ENCODE results near the gene ZNF688. TPM values are rescaled to one million over a fixed set of nuclear protein-coding genes. Genes with fewer than 3 reads are reported as not detected.

ZNF688 gene
- total and polyA plus RNA-seq, 2 of the 8 experiments (the other 6 are each of a cell fraction or from before 2014, with no cell fraction given) = 2.7 to 3.5 TPM

DNA sequence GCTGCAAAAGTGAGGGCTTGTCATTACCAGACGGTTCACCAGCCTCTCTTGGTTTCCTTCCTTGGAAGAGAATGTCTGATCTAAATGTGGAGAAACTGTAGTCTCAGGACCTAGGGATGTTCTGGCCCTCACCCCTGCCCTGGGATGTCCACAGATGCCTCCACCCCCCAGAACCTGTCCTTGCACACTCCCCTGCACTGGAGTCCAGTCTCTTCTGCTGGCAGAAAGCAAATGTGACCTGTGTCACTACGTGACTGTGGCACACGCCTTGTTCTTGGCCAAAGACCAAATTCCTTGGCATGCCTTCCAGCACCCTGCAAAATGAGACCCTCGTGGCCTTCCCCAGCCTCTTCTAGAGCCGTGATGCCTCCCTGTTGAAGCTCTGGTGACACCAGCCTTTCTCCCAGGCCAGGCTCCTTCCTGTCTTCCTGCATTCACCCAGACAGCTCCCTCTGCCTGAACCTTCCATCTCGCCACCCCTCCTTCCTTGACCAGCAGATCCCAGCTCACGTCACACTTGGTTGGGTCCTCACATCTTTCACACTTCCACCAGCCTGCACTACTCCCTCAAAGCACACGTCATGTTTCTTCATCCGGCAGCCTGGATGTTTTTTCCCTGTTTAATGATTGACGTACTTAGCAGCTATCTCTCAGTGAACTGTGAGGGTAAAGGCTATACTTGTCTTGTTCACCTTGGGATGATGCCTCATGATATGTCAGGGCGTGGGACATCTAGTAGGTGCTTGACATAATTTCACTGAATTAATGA is 49.5 kb downstream of the ZNF688 start (continued):
- TF ChIP-seq TAF1 (IDR thresholded peaks at IDR 0.05; ENCODE audit: low read depth, low read length) = no peak
- TF ChIP-seq CHD2 (IDR thresholded peaks at IDR 0.05; ENCODE audit: low read length) = no peak
- TF ChIP-seq CTBP2 (IDR thresholded peaks at IDR 0.05; ENCODE audit: borderline replicate concordance, insufficient read depth, insufficient read length, low read length) = no peak
- TF ChIP-seq PHF8 (conservative IDR thresholded peaks at IDR 0.05; ENCODE audit: low read depth, low read length) = no peak
- no peak for TF ChIP-seq KDM4A (IDR thresholded peaks at IDR 0.05; ENCODE audit: low read depth, low read length, severe bottlenecking)
- TF ChIP-seq MAFK (IDR thresholded peaks at IDR 0.05; ENCODE audit: low read depth, low read length) = no peak
- TF ChIP-seq EGR1 (IDR thresholded peaks at IDR 0.05; ENCODE audit: borderline replicate concordance, low read depth, low read length) = no peak
- TF ChIP-seq POLR2AphosphoS5 (IDR thresholded peaks at IDR 0.05; ENCODE audit: low read depth, low read length) = no peak
- TF ChIP-seq GABPA (IDR thresholded peaks at IDR 0.05; ENCODE audit: borderline replicate concordance, insufficient read depth, low read length) = no peak
- no peak for TF ChIP-seq TAF7 (optimal IDR thresholded peaks at IDR 0.05; ENCODE audit: borderline replicate concordance, low read depth, low read length)
- TF ChIP-seq POU5F1 (IDR thresholded peaks at IDR 0.05; ENCODE audit: low read depth, low read length) = no peak

All from H1 (cell line).